Thyroid gland (tissue), 4 donors: ENCODE measurements around the gene PDZD2.

ENCODE experiments used
- CTCF ChIP-seq, 6 experiments: fragments of 200-600 bp in 3 of 6; fragments of 450-650 bp in 3 of 6; sonication (generic) in 3 of 6; IDR thresholded peaks; one replicate each; pipeline ENCODE4 v1.5.1; 2016 to 2019; ENCODE audit warnings: antibody characterized with exemption in 6 of 6, mild to moderate bottlenecking in 2 of 6, inconsistent platforms in 1 of 6, moderate library complexity in 1 of 6
- POLR2A ChIP-seq, 2 donors: fragments of 450-650 bp; IDR thresholded peaks; one replicate each; pipeline ENCODE4 v1.6.1; 2017; ENCODE audit warnings: antibody characterized with exemption in 2 of 2, mild to moderate bottlenecking in 2 of 2, moderate library complexity in 1 of 2

GRCh38 chr5:31682851-31683250, 43.9 kb downstream of the PDZD2 start:
- TF ChIP-seq POLR2A (IDR thresholded peaks at IDR 0.05) (no peak), CTCF (IDR thresholded peaks at IDR 0.05) (no peak)
